Measurements from ENCODE around the gene PYM1. TPM values are rescaled to one million over a fixed set of nuclear protein-coding genes. Genes with fewer than 3 reads are reported as not detected.

Gene PYM1
- polyA plus RNA-seq, 1 of the 3 experiments (the other 2 are of a cell fraction): 36.3 TPM

DNA sequence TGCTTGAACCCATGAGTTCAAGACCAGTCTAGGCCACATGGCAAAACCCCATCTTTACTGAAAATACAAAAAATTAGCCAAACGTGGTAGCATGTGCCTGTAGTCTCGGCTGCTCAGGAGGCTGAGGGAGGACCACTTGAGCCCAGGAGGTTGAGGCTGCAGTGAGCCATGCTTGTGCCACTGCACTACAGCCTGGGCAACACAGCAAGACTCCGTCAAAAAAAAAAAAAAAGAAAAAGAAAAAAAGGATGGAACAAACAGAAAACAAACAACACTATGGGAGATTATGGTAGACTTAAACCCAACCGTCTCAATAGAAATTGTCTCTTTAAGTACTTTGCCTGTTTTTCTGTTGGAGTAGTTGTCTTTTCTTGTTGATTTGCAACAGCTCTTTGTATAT is 36.4 kb downstream of the PYM1 start:
- no peak overlapping the region for H3K9ac ChIP-seq
- no peaks in the 10 kb centered on the region for H3K9me3 ChIP-seq
- WGBS (ENCODE audit: low lambda C conversion rate): 74% methylated on average over 4 of the region's 4 CpGs
- ChIA-PET CTCF (no interaction called here), POLR2A (no interaction called here)
- H3K27me3 ChIP-seq (ENCODE audit: insufficient read depth): no peaks in the 10 kb centered on the region
- H3K36me3 ChIP-seq (replicated peaks in 1 of 2; ENCODE audit: control insufficient read depth in 1 of 2, insufficient read depth in 2 of 2, low read length in 1 of 2): no peaks in the 10 kb centered on the region
- DNase-seq: no peak
- H3K79me2 ChIP-seq (ENCODE audit: insufficient read depth): no peaks in the 10 kb centered on the region
- no peak overlapping the region for H2AFZ ChIP-seq (ENCODE audit: low read depth)
- no peaks in the 10 kb centered on the region for H3F3A ChIP-seq (replicated peaks; ENCODE audit: insufficient read depth)
- H3K4me3 ChIP-seq (ENCODE audit: low read depth in 2 of 2, low read length in 1 of 2): no peak overlapping the region
- no peak overlapping the region for H3K4me2 ChIP-seq
- no peak for TF ChIP-seq MXI1 (IDR thresholded peaks at IDR 0.05; ENCODE audit: low read depth, low read length)
- no peak for TF ChIP-seq POLR2AphosphoS5 (IDR thresholded peaks at IDR 0.05; ENCODE audit: low read depth, low read length)
- TF ChIP-seq, protein P1, sequence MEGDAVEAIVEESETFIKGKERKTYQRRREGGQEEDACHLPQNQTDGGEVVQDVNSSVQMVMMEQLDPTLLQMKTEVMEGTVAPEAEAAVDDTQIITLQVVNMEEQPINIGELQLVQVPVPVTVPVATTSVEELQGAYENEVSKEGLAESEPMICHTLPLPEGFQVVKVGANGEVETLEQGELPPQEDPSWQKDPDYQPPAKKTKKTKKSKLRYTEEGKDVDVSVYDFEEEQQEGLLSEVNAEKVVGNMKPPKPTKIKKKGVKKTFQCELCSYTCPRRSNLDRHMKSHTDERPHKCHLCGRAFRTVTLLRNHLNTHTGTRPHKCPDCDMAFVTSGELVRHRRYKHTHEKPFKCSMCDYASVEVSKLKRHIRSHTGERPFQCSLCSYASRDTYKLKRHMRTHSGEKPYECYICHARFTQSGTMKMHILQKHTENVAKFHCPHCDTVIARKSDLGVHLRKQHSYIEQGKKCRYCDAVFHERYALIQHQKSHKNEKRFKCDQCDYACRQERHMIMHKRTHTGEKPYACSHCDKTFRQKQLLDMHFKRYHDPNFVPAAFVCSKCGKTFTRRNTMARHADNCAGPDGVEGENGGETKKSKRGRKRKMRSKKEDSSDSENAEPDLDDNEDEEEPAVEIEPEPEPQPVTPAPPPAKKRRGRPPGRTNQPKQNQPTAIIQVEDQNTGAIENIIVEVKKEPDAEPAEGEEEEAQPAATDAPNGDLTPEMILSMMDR (IDR thresholded peaks at IDR 0.05): no peak
- no peaks in the 10 kb centered on the region for H4K20me1 ChIP-seq (ENCODE audit: insufficient read depth)
- no peak overlapping the region for H3K27ac ChIP-seq (ENCODE audit: low read depth in 2 of 2, low read length in 1 of 2)
- H3K4me1 ChIP-seq (ENCODE audit: control insufficient read depth in 1 of 2, insufficient read depth in 2 of 2, low read depth in 1 of 2, low read length in 1 of 2): no peaks in the 10 kb centered on the region
- no peaks in the 10 kb centered on the region for H3K9me2 ChIP-seq

DNA sequence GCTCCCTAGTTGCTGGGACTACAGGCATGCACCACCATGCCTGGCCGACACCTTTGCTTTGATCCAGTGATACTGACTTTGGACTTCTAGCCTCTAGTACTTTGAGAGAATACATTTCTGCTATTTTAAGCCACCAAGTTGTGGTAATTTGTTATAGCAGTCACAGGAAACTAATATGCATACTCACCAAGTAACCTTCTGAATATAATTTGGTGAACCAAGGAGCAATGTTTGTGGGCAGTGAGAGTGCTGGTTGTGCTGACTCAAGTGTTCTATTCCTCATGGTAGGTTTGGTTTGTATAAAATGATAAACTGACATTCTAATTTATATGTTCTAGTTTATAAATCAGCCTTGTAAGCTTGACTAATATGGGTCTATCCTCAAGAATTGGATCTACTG is 42.6 kb downstream of the PYM1 start:
- H3K9me2 ChIP-seq: no peaks in the 10 kb centered on the region
- H3K4me1 ChIP-seq (ENCODE audit: control insufficient read depth in 1 of 2, insufficient read depth in 2 of 2, low read depth in 1 of 2, low read length in 1 of 2): no peaks in the 10 kb centered on the region
- H3K4me3 ChIP-seq (ENCODE audit: low read depth in 2 of 2, low read length in 1 of 2): no peak overlapping the region
- no peak overlapping the region for H3K4me2 ChIP-seq
- DNase-seq: no peak
- H3K9ac ChIP-seq: no peak overlapping the region
- ChIA-PET CTCF (no interaction called here), POLR2A (no interaction called here)
- H2AFZ ChIP-seq (ENCODE audit: low read depth): no peak overlapping the region
- no peaks in the 10 kb centered on the region for H3F3A ChIP-seq (replicated peaks; ENCODE audit: insufficient read depth)
- WGBS (ENCODE audit: low lambda C conversion rate): 78% methylated on average over 1 of the region's 1 CpG
- no peak overlapping the region for H3K27ac ChIP-seq (ENCODE audit: low read depth in 2 of 2, low read length in 1 of 2)
- no peaks in the 10 kb centered on the region for H3K36me3 ChIP-seq (replicated peaks in 1 of 2; ENCODE audit: control insufficient read depth in 1 of 2, insufficient read depth in 2 of 2, low read length in 1 of 2)
- no peaks in the 10 kb centered on the region for H3K9me3 ChIP-seq
- no peaks in the 10 kb centered on the region for H4K20me1 ChIP-seq (ENCODE audit: insufficient read depth)
- no peaks in the 10 kb centered on the region for H3K27me3 ChIP-seq (ENCODE audit: insufficient read depth)
- no peaks in the 10 kb centered on the region for H3K79me2 ChIP-seq (ENCODE audit: insufficient read depth)
- TF ChIP-seq RXRA (IDR thresholded peaks at IDR 0.05; ENCODE audit: borderline replicate concordance, low read depth) (no peak), FOXM1 (IDR thresholded peaks at IDR 0.05; ENCODE audit: low read depth) (no peak), JUND (IDR thresholded peaks at IDR 0.05) (no peak), SMC3 (IDR thresholded peaks at IDR 0.05; ENCODE audit: low read depth, low read length) (no peak), YY1 (IDR thresholded peaks at IDR 0.05; ENCODE audit: low read depth) (no peak), CHD2 (IDR thresholded peaks at IDR 0.05; ENCODE audit: low read length, partially characterized antibody) (no peak), MXI1 (IDR thresholded peaks at IDR 0.05; ENCODE audit: low read depth, low read length) (no peak), NFIC (IDR thresholded peaks at IDR 0.05; ENCODE audit: borderline replicate concordance) (no peak), RFX5 (IDR thresholded peaks at IDR 0.05; ENCODE audit: low read length) (no peak), SIN3A (IDR thresholded peaks at IDR 0.05; ENCODE audit: borderline replicate concordance, low read depth, low read length) (no peak)
- TF ChIP-seq, protein P2, sequence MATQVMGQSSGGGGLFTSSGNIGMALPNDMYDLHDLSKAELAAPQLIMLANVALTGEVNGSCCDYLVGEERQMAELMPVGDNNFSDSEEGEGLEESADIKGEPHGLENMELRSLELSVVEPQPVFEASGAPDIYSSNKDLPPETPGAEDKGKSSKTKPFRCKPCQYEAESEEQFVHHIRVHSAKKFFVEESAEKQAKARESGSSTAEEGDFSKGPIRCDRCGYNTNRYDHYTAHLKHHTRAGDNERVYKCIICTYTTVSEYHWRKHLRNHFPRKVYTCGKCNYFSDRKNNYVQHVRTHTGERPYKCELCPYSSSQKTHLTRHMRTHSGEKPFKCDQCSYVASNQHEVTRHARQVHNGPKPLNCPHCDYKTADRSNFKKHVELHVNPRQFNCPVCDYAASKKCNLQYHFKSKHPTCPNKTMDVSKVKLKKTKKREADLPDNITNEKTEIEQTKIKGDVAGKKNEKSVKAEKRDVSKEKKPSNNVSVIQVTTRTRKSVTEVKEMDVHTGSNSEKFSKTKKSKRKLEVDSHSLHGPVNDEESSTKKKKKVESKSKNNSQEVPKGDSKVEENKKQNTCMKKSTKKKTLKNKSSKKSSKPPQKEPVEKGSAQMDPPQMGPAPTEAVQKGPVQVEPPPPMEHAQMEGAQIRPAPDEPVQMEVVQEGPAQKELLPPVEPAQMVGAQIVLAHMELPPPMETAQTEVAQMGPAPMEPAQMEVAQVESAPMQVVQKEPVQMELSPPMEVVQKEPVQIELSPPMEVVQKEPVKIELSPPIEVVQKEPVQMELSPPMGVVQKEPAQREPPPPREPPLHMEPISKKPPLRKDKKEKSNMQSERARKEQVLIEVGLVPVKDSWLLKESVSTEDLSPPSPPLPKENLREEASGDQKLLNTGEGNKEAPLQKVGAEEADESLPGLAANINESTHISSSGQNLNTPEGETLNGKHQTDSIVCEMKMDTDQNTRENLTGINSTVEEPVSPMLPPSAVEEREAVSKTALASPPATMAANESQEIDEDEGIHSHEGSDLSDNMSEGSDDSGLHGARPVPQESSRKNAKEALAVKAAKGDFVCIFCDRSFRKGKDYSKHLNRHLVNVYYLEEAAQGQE (IDR thresholded peaks at IDR 0.05; ENCODE audit: low read depth, low read length): no peak
- TF ChIP-seq, protein P3, sequence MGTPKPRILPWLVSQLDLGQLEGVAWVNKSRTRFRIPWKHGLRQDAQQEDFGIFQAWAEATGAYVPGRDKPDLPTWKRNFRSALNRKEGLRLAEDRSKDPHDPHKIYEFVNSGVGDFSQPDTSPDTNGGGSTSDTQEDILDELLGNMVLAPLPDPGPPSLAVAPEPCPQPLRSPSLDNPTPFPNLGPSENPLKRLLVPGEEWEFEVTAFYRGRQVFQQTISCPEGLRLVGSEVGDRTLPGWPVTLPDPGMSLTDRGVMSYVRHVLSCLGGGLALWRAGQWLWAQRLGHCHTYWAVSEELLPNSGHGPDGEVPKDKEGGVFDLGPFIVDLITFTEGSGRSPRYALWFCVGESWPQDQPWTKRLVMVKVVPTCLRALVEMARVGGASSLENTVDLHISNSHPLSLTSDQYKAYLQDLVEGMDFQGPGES (IDR thresholded peaks at IDR 0.05; ENCODE audit: low read depth, low read length): no peak
- TF ChIP-seq, protein P4, sequence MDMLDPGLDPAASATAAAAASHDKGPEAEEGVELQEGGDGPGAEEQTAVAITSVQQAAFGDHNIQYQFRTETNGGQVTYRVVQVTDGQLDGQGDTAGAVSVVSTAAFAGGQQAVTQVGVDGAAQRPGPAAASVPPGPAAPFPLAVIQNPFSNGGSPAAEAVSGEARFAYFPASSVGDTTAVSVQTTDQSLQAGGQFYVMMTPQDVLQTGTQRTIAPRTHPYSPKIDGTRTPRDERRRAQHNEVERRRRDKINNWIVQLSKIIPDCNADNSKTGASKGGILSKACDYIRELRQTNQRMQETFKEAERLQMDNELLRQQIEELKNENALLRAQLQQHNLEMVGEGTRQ (IDR thresholded peaks at IDR 0.05; ENCODE audit: borderline replicate concordance, low read depth, low read length): no peak
- TF ChIP-seq, protein P1 (IDR thresholded peaks at IDR 0.05): no peak
- TF ChIP-seq, protein P5, sequence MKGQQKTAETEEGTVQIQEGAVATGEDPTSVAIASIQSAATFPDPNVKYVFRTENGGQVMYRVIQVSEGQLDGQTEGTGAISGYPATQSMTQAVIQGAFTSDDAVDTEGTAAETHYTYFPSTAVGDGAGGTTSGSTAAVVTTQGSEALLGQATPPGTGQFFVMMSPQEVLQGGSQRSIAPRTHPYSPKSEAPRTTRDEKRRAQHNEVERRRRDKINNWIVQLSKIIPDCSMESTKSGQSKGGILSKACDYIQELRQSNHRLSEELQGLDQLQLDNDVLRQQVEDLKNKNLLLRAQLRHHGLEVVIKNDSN (IDR thresholded peaks at IDR 0.05; ENCODE audit: borderline replicate concordance, low read depth): no peak
